Measurements from ENCODE around the gene DBH. TPM values are rescaled to one million over a fixed set of nuclear protein-coding genes. Genes with fewer than 3 reads are reported as not detected.

Gene DBH
- total RNA-seq, 2 donors from 2014 or later = not detected

DNA sequence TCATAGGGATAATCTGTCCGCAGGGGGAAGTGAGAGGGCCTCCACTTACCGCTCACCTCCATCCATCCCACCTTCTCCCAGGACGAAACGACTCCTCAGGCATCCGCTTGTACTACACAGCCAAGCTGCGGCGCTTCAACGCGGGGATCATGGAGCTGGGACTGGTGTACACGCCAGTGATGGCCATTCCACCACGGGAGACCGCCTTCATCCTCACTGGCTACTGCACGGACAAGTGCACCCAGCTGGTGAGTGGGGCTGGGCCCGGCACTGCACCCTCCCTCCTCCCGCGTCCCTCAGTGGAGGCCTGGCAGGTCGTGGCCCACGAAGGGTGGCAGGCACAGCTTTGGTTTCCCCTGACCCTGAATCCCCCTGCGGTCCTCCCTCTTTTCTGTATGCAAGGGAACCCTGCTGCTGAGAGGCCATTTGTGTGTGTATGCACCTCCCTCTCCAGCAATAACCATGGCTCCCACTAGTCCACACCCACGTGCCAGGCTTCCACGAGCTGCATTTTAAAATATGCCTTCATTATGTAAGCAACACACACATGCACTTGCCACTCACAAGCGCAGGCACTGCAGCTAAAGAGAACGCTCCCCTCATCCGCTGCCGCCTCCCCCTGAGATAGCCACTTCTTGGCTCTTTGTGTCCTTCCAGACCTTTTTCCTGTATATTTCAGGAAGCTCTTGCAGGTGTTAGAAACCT is 11.8 kb downstream of the DBH start:
- H3K36me3 ChIP-seq = no peaks in the 10 kb centered on the region
- no peak overlapping the region for H3K4me3 ChIP-seq
- no peak for DNase-seq (ENCODE audit: low spot score)
- no peak overlapping the region for H3K27ac ChIP-seq
- no peaks in the 10 kb centered on the region for H3K27me3 ChIP-seq (replicated peaks; ENCODE audit: insufficient read depth)
- H3K9me3 ChIP-seq = no peaks in the 10 kb centered on the region
- TF ChIP-seq, protein P1, sequence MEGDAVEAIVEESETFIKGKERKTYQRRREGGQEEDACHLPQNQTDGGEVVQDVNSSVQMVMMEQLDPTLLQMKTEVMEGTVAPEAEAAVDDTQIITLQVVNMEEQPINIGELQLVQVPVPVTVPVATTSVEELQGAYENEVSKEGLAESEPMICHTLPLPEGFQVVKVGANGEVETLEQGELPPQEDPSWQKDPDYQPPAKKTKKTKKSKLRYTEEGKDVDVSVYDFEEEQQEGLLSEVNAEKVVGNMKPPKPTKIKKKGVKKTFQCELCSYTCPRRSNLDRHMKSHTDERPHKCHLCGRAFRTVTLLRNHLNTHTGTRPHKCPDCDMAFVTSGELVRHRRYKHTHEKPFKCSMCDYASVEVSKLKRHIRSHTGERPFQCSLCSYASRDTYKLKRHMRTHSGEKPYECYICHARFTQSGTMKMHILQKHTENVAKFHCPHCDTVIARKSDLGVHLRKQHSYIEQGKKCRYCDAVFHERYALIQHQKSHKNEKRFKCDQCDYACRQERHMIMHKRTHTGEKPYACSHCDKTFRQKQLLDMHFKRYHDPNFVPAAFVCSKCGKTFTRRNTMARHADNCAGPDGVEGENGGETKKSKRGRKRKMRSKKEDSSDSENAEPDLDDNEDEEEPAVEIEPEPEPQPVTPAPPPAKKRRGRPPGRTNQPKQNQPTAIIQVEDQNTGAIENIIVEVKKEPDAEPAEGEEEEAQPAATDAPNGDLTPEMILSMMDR (IDR thresholded peaks at IDR 0.05) = no peak
- H3K4me1 ChIP-seq (ENCODE audit: control insufficient read depth in 1 of 2, low read depth in 2 of 2) = no peaks in the 10 kb centered on the region
- no peak for ATAC-seq (ENCODE audit: insufficient number of reproducible peaks, low FRiP score, low read depth)

DNA sequence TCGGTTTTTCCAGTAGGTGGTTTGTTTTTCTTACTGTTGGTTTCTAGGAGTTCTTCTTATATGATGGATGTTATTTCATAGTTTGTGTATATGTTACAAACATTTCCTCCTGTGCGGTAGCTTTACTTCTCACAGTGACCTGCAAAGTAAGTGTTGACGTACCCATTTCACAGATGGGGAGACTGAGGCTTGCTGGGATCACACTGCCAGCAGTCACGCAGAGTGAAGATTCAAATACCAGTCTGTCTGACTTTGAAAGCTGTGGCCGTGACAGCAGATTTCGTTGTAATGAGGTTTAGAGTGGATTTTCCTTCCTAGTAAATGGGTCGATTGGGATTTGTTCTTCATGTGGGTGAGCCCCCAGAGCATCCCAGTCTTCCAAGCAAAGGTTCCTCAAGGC is 13.0 kb downstream of the DBH start:
- no peaks in the 10 kb centered on the region for H3K27me3 ChIP-seq (replicated peaks; ENCODE audit: insufficient read depth)
- ATAC-seq (ENCODE audit: insufficient number of reproducible peaks, low FRiP score, low read depth) = no peak
- H3K4me3 ChIP-seq = no peak overlapping the region
- H3K4me1 ChIP-seq (ENCODE audit: control insufficient read depth in 1 of 2, low read depth in 2 of 2) = no peaks in the 10 kb centered on the region
- H3K9me3 ChIP-seq = no peaks in the 10 kb centered on the region
- H3K27ac ChIP-seq = no peak overlapping the region
- DNase-seq (ENCODE audit: low spot score) = no peak
- TF ChIP-seq, protein P1 (IDR thresholded peaks at IDR 0.05) = no peak
- H3K36me3 ChIP-seq = no peaks in the 10 kb centered on the region

DNA sequence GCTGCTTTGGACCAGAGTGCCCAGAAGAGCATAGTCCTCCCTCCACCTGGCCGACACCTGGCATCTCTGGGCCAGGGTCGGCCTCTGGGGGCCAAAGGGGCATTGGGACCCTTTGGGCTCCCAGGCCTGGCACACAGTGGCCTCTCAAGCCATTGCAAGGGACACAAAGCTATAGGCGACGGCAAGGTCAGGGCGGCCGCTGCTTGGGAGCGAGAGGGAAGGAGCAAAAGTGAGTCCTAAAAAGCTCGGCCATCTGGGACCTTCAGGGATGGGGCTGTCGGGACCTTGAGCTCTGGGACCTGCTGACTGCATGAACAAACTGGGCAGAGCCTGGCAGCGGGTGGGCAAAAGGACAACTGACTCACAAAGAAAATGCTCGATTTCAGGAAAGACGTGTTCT is 13.9 kb downstream of the DBH start:
- no peaks in the 10 kb centered on the region for H3K4me1 ChIP-seq (ENCODE audit: control insufficient read depth in 1 of 2, low read depth in 2 of 2)
- TF ChIP-seq, protein P1 (IDR thresholded peaks at IDR 0.05) = no peak
- H3K9me3 ChIP-seq = no peaks in the 10 kb centered on the region
- no peaks in the 10 kb centered on the region for H3K36me3 ChIP-seq
- H3K27me3 ChIP-seq (replicated peaks; ENCODE audit: insufficient read depth) = no peaks in the 10 kb centered on the region
- ATAC-seq (ENCODE audit: insufficient number of reproducible peaks, low FRiP score, low read depth) (no peak), DNase-seq (ENCODE audit: low spot score) (no peak)
- no peak overlapping the region for H3K27ac ChIP-seq
- H3K4me3 ChIP-seq = no peak overlapping the region

DNA sequence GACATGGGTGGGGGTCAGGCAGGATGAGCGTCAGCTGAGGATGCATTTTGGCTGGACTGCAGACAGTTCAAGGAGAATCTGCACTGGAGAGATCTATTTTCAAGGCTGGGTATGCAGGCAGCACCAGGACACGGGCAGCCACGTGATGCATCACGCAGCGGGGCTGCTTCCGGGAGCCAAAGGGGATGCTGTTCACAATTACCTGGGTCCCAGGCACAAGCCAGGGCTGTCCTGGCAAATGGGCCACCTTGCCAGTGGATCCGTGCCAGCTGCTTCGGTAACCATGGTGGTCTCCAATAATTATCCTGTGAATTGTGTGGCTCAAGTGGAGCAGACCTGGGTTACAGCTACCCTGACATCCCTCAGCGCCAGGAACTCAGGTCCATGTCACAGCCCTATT is 17.5 kb downstream of the DBH start:
- ATAC-seq (ENCODE audit: insufficient number of reproducible peaks, low FRiP score, low read depth) = no peak
- no peaks in the 10 kb centered on the region for H3K27me3 ChIP-seq (replicated peaks; ENCODE audit: insufficient read depth)
- TF ChIP-seq, protein P1 (IDR thresholded peaks at IDR 0.05) = no peak

DNA sequence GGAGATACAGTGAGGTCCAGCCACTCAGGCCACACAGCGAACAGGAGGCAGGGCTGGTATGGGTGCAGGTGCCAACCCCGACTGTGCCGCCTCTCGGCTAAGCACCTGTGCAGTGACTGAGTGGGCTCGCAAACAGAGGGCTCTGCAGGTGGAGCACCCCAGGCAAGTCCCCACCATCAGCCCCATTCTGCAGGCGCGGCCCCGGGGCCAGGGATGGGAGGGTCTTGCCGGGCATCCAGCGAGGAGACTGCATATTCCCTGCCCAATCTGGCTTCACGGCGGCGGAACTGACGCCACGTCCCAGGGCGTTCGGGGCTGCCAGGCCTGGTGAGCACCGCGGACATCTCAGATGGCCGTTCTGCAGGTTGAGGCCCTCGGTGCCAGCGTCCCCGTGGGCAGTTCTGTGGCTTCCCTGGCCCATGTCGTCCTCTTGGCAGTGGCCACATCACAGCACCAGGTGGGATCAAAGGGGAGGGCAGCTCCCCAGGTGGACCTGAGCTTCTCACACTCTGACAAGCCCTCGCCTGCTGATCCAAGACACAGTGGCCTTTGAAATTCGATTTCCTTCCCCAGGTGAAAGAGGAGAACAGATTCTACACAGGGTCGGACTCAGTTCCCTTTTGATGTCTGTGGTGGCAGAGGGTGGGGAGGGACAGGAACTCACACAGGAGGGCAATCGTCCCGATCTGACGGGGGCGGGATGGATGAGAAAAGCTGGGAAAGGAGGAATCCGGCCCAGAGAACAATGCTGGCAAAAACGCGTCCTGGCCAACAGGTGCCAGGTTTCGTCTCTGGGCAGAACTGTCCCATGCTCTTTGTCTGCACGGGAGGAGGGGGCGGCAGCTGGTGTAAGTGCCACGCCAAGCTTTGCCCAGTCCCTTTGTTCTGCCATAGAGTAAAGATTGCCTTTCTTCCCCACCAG is 18.8 kb downstream of the DBH start:
- no peak overlapping the region for H3K4me3 ChIP-seq
- peaks cover 0 to 14% of the 10 kb centered on the region in 2 donors for H3K4me1 ChIP-seq (ENCODE audit: control insufficient read depth in 1 of 2, low read depth in 2 of 2)
- ATAC-seq (ENCODE audit: insufficient number of reproducible peaks, low FRiP score, low read depth) (no peak), DNase-seq (ENCODE audit: low spot score) (no peak)
- TF ChIP-seq, protein P1 (IDR thresholded peaks at IDR 0.05) = no peak
- H3K36me3 ChIP-seq = no peaks in the 10 kb centered on the region
- no peaks in the 10 kb centered on the region for H3K27me3 ChIP-seq (replicated peaks; ENCODE audit: insufficient read depth)
- no peak overlapping the region for H3K27ac ChIP-seq
- H3K9me3 ChIP-seq = no peaks in the 10 kb centered on the region

More for the DNA sequence above, 17.5 kb downstream of the DBH start:
- Histone ChIP-seq H3K9me3 (no peaks in the 10 kb centered on the region), H3K4me3 (no peak overlapping the region), H3K27ac (no peak overlapping the region), H3K36me3 (no peaks in the 10 kb centered on the region), H3K4me1 (ENCODE audit: control insufficient read depth in 1 of 2, low read depth in 2 of 2) (peaks cover 0 to 6% of the 10 kb centered on the region in 2 donors)
- DNase-seq (ENCODE audit: low spot score) = no peak

Measured in thoracic aorta (tissue), 2 donors.